Activated CD8-positive, alpha-beta T cell treated with anti-CD3 and anti-CD28 coated beads for 36 hours (primary cell): ENCODE results near the gene SLC25A17. TPM values are rescaled to one million over a fixed set of nuclear protein-coding genes. Genes with fewer than 3 reads are reported as not detected.

ENCODE experiments used
- ATAC-seq: fragments of 200-7000 bp; cut with Tn5 transposase; one replicate; pipeline ENCODE4 v1.10.0; 2021; ENCODE audit warnings: mild to moderate bottlenecking, moderate library complexity
- CTCF ChIA-PET: fragments of 350-600 bp; sonication (Branson Sonifier 250); formaldehyde crosslinking; loops from one replicate; lab custom pipeline; 2021; ENCODE audit warnings: antibody characterized with exemption; lab: Charles Lee
- POLR2A ChIA-PET: fragments of 350-600 bp; sonication (Branson Sonifier 250); formaldehyde crosslinking; loops from one replicate; lab custom pipeline; 2021; ENCODE audit warnings: antibody characterized with exemption; lab: Charles Lee
- DNase-seq: peaks from one replicate; pipeline ENCODE4 v3.0.0-alpha.2; 2020
- H3K27ac Mint-ChIP-seq: one replicate; pipeline ENCODE4 v1.8.0; 2021; ENCODE audit warnings: mild to moderate bottlenecking, mixed read lengths
- H3K27me3 Mint-ChIP-seq: one replicate; pipeline ENCODE4 v1.8.0; 2021; ENCODE audit warnings: mixed read lengths
- H3K36me3 Mint-ChIP-seq: one replicate; pipeline ENCODE4 v1.8.0; 2021; ENCODE audit warnings: low read depth, mixed read lengths
- H3K4me1 Mint-ChIP-seq: one replicate; pipeline ENCODE4 v1.8.0; 2021; ENCODE audit warnings: low read depth, mixed read lengths
- H3K4me3 Mint-ChIP-seq: one replicate; pipeline ENCODE4 v1.8.0; 2021; ENCODE audit warnings: mild to moderate bottlenecking, moderate library complexity, mixed read lengths
- H3K9me3 Mint-ChIP-seq: one replicate; pipeline ENCODE4 v1.8.0; 2021; ENCODE audit warnings: mixed read lengths
- intact Hi-C: fragments of 100-400 bp; cut with micrococcal nuclease; formaldehyde crosslinking; loops from one replicate; pipeline ENCODE4 v1.10.0; 2022
- total RNA-seq, 2 experiments: library from RNA; stranded (reverse); gene quantifications; one replicate each; pipeline ENCODE4 v1.2.3, GENCODE V29; 2021
- TF ChIP-seq, protein P1 (sequence below): fragments of 200-600 bp; IDR thresholded peaks from one replicate; pipeline ENCODE4 v1.8.0; 2022; ENCODE audit warnings: antibody characterized with exemption, mild to moderate bottlenecking

Gene SLC25A17
- total RNA-seq, 2 experiments from 2014 or later = 28.0 to 34.8 TPM

DNA sequence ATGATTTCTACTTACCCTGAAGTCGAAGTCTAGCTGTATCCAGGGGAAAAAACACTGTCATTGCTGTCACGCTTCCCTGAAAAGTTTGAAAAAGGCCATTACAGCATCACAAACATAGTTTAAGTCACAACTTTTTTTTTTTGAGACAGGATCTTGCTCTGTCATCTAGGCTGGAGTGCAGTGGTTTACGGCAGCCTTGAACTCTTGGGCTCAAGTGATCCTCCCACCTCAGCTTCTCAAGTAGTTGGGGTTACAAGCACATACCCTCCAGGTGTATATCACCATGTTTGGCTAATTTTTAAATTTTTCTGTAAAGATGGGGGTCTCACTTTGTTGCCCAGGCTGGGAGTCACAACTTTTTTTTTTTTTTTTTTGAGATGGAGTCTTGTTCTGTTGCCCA lies 20.1 kb downstream of the SLC25A17 start:
- CTCF ChIA-PET = interaction anchor here (0.9 kb wide), 1 partner anchor 17 kb away, joined by 3 read pairs; no protein-coding TSS in a partner anchor
- POLR2A ChIA-PET = interaction anchor here (0.6 to 1.3 kb wide), 3 partner anchors 14 to 265 kb away, joined by 3 to 4 read pairs (median 3); no protein-coding TSS in a partner anchor
- intact Hi-C loops = no loop called here
- TF ChIP-seq, protein P1, sequence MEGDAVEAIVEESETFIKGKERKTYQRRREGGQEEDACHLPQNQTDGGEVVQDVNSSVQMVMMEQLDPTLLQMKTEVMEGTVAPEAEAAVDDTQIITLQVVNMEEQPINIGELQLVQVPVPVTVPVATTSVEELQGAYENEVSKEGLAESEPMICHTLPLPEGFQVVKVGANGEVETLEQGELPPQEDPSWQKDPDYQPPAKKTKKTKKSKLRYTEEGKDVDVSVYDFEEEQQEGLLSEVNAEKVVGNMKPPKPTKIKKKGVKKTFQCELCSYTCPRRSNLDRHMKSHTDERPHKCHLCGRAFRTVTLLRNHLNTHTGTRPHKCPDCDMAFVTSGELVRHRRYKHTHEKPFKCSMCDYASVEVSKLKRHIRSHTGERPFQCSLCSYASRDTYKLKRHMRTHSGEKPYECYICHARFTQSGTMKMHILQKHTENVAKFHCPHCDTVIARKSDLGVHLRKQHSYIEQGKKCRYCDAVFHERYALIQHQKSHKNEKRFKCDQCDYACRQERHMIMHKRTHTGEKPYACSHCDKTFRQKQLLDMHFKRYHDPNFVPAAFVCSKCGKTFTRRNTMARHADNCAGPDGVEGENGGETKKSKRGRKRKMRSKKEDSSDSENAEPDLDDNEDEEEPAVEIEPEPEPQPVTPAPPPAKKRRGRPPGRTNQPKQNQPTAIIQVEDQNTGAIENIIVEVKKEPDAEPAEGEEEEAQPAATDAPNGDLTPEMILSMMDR = no peak
- no peaks in the 10 kb centered on the region for H3K27me3 Mint-ChIP-seq
- peaks cover 5% of the 10 kb centered on the region for H3K36me3 Mint-ChIP-seq
- H3K4me3 Mint-ChIP-seq = no peak overlapping the region
- H3K4me1 Mint-ChIP-seq = peaks cover 8% of the 10 kb centered on the region
- ATAC-seq (no peak), DNase-seq (no peak)
- H3K9me3 Mint-ChIP-seq = no peaks in the 10 kb centered on the region
- H3K27ac Mint-ChIP-seq = no peak overlapping the region

DNA sequence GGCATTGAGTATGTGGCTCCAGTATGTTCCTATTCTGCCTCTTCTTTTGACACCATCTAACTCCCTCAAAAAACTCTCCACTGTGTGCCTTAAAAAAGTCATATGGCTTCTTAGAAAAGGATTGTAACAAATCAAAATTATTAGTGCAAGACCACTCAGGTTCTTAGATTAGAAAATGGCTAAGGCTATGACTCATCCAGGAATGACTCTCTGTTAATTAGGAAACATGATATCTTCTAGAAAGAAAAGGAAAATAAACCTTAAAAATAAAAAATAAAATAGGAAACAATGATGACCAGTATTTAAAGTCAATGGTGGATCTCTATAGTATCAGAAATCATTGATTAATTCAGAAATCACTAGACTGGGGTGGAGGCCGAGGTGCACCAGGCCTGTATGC lies 21.7 kb downstream of the SLC25A17 start:
- intact Hi-C loops = no loop called here
- ATAC-seq = no peak
- H3K27me3 Mint-ChIP-seq = no peaks in the 10 kb centered on the region
- TF ChIP-seq, protein P1 = no peak
- H3K36me3 Mint-ChIP-seq = peaks cover 16% of the 10 kb centered on the region
- POLR2A ChIA-PET = no interaction called here
- H3K4me1 Mint-ChIP-seq = peaks cover 15% of the 10 kb centered on the region
- CTCF ChIA-PET = no interaction called here
- H3K4me3 Mint-ChIP-seq = no peak overlapping the region
- DNase-seq = no peak
- H3K9me3 Mint-ChIP-seq = no peaks in the 10 kb centered on the region
- H3K27ac Mint-ChIP-seq = no peak overlapping the region

DNA sequence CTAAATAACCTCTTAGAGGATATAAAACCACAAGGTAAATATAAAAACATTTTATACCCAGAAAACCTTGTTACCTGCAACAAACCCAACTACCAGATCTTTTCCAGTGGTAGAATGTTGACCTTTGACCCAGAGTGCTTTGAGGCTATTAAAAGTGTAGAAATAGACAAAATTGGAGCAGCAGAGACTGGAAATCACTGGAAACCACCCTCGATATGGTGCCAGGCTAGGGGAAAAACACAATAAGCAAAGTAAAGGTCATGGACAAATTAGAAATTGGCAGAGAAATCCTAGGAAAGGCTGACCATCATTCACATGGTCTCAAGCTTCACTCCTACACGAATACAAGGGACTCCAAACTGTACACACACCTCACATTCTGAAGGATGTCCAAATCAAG lies 26.7 kb downstream of the SLC25A17 start:
- no peak overlapping the region for H3K4me3 Mint-ChIP-seq
- CTCF ChIA-PET = no interaction called here
- no peaks in the 10 kb centered on the region for H3K9me3 Mint-ChIP-seq
- TF ChIP-seq, protein P1 = no peak
- no peak for ATAC-seq
- H3K27me3 Mint-ChIP-seq = no peaks in the 10 kb centered on the region
- no peak for DNase-seq
- POLR2A ChIA-PET = interaction anchor here (0.9 kb wide), 1 partner anchor 8 kb away, joined by 3 read pairs; no protein-coding TSS in a partner anchor
- peaks cover 38% of the 10 kb centered on the region for H3K36me3 Mint-ChIP-seq
- peak overlapping the region; percentile 57 for H3K27ac Mint-ChIP-seq
- intact Hi-C loops = no loop called here
- peaks cover 20% of the 10 kb centered on the region for H3K4me1 Mint-ChIP-seq

DNA sequence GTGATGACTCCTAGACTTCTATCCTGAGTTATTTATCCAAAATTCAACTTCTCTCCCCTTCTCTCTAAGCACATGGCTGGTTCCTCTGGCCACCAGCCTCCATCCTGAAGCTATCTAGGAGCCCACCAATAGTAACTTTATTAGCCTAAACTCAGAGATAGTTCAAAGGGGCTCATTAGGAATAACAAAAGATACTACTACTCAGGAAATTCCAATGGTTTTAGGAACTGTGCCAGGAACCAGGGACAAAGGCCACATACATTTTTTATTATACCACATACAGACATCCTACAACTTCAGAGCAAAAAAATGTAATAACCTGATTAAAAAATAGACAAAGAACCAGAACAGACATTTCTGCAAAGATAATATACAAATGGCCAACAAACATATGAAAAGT lies 27.9 kb downstream of the SLC25A17 start:
- intact Hi-C loops = no loop called here
- DNase-seq = no peak
- no peak overlapping the region for H3K4me3 Mint-ChIP-seq
- peaks cover 20% of the 10 kb centered on the region for H3K4me1 Mint-ChIP-seq
- CTCF ChIA-PET = no interaction called here
- H3K27ac Mint-ChIP-seq = no peak overlapping the region
- H3K27me3 Mint-ChIP-seq = no peaks in the 10 kb centered on the region
- H3K36me3 Mint-ChIP-seq = peaks cover 42% of the 10 kb centered on the region
- no peak for ATAC-seq
- POLR2A ChIA-PET = interaction anchor here (0.6 kb wide), 1 partner anchor 16 kb away, joined by 3 read pairs; no protein-coding TSS in a partner anchor
- TF ChIP-seq, protein P1 = no peak
- no peaks in the 10 kb centered on the region for H3K9me3 Mint-ChIP-seq

DNA sequence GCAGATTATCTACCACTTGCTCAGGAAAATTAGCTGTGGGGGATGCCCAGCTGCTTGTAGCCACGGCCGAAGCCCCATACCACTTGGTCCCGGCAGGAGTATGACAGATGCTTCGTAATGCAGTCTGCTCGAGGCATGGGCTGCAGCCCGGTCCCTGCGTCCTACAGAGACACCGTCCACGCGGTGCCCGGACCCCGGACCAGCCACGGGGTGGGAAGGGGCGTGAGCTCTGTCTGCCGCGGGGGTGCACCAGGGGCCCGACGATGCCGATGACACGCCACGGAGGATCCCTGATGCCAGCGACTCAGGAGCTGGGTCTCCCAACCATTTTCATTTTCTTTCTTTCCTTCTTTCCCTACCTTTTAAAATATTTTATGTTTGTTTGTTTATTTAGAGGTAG lies 30.0 kb downstream of the SLC25A17 start:
- DNase-seq = no peak
- Mint-ChIP-seq H3K36me3 (peaks cover 43% of the 10 kb centered on the region), H3K4me3 (no peak overlapping the region), H3K27ac (no peak overlapping the region), H3K27me3 (no peaks in the 10 kb centered on the region), H3K4me1 (peaks cover 20% of the 10 kb centered on the region), H3K9me3 (no peaks in the 10 kb centered on the region)
- no peak for ATAC-seq
- TF ChIP-seq, protein P1 = no peak
- intact Hi-C loops = no loop called here
- POLR2A ChIA-PET = interaction anchor here (1.6 kb wide), 1 partner anchor 10 kb away, joined by 4 read pairs; no protein-coding TSS in a partner anchor
- CTCF ChIA-PET = no interaction called here
